ENCODE results near the gene ARHGAP35. TPM values are rescaled to one million over a fixed set of nuclear protein-coding genes. Genes with fewer than 3 reads are reported as not detected.
A peak's percentile ranks its signal among the peaks of the same experiment; 100 is the strongest.
"Not testable (repeated sequence)": the region's sequence is repeated elsewhere in the genome, so short reads cannot be mapped to it uniquely, and the experiment has no call there.

ARHGAP35 gene
- total and polyA plus RNA-seq, 4 donors = 11.0 to 64.4 (median 38.1) TPM

DNA sequence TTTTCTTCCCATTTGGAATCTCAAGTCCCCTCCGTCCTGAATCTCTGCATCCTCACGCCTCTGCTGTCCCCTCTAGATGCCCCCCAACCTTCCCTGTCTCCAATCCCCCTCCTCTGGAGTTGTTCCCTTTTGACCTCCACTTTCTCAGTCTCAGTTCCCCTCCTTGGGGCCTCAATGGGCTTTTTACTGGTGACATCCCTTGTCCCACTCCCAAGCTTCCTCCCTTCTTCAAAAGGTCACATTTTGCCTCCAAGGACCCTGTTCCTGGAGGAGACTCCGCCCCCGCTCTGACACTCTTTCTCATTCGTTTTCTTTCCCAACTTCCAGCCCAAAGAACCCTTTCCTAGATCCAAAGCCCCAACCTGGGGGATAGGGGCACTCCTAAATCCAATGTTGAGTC, 11.2 kb upstream of the ARHGAP35 start:
- no peaks in the 10 kb centered on the region for H3K9me3 ChIP-seq (ENCODE audit: control insufficient read depth, low read length)
- H3K36me3 ChIP-seq (ENCODE audit: control insufficient read depth in 1 of 2, insufficient read depth in 2 of 2, low read length in 1 of 2) = no peaks in the 10 kb centered on the region
- DNase-seq (no peak), ATAC-seq (ENCODE audit: low FRiP score) (no peak)
- intact Hi-C loops (cut with DNase I) = loop anchor here in 1 of 2 donors (10.0 kb wide), 2 partner anchors 245 to 265 kb away; partner anchors contain the start of genes CALM3 and ZC3H4
- no peaks in the 10 kb centered on the region for H3K27me3 ChIP-seq (ENCODE audit: control insufficient read depth in 1 of 2, insufficient read depth in 2 of 2, low read length in 1 of 2)
- H3K27ac ChIP-seq (ENCODE audit: low read depth in 1 of 2, low read length in 2 of 2) = no peak overlapping the region
- H3K4me1 ChIP-seq (ENCODE audit: control insufficient read depth in 1 of 2, insufficient read depth in 2 of 2, low read length in 2 of 2) = no peaks in the 10 kb centered on the region
- peak overlapping the region in 1 of 2 donors; percentile 54 for H3K4me3 ChIP-seq (ENCODE audit: low read length in 2 of 2)
- WGBS, 2 donors = 25 to 34% methylated on average over 5 of the region's 5 CpGs

DNA sequence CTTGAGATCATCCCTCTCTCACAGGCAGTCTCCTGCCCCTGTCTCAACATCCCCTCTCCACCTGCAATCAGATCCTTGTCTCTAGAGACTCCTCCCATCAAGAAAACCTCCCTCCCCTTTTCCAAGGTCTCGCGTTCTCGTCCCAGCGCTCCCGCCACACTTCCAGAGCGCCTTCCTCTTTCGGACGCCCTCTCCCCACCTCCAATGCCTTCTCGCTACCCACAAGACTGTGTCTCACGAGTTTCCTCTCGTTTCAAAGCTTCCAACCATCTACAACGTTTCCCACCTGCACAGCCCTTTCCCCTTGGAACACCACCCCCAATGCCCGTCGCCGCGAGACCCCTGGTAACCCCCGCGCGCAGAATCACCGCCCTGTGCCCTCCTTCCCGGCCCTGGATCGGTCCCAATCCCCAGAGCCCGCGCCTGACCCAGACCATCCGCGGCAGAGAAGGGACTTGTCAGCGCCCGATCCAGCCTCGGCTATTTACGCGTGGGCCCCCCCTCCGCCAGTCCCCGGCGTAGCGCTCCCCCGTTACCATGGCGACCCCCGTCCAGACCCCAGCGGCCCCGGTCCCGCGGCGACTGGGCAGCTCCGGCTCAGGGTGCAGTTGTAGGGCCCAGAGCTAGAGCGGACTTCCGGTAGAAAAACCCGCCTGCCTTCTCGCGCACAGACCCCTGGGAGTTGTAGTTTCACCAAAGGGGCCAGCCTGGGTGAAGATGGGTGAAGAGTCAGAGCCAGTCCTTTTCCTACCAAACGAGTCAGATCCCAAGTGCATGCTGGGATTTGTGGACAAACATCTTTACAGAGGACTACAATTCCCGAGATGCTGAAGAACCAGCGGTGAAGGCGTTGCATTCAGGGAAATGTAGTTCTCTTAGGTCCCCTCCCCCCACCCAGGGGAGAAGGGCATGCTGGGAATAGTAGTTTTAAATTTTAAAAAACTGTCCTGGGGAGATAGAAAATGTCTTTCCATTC, 10.3 kb upstream of the ARHGAP35 start, which contains the start of gene AP2S1:
AP2S1 (minus strand) TSS at position 619 of the 976 bp plus-strand sequence; CDS start at position 539, 80 bp downstream.
- no peaks in the 10 kb centered on the region for H3K27me3 ChIP-seq (ENCODE audit: control insufficient read depth in 1 of 2, insufficient read depth in 2 of 2, low read length in 1 of 2)
- no peaks in the 10 kb centered on the region for H3K4me1 ChIP-seq (ENCODE audit: control insufficient read depth in 1 of 2, insufficient read depth in 2 of 2, low read length in 2 of 2)
- intact Hi-C loops (cut with DNase I) = loop anchor here in 1 of 2 donors (10.0 kb wide), 1 partner anchor 264 kb away; the partner anchor contains the start of gene ZC3H4
- peak; percentile 96 to 97 for DNase-seq
- no peaks in the 10 kb centered on the region for H3K36me3 ChIP-seq (ENCODE audit: control insufficient read depth in 1 of 2, insufficient read depth in 2 of 2, low read length in 1 of 2)
- peak within 1 kb of the TSS; percentile 54 to 84 for H3K4me3 ChIP-seq (ENCODE audit: low read length in 2 of 2)
- 0 to 1% methylated on average over 50 to 53 of the region's 53 CpGs for WGBS, 2 donors
- no peaks in the 10 kb centered on the region for H3K9me3 ChIP-seq (ENCODE audit: control insufficient read depth, low read length)
- ATAC-seq (ENCODE audit: low FRiP score) = peak; percentile 97
- peak within 1 kb of the TSS in 1 of 2 donors; percentile 61 for H3K27ac ChIP-seq (ENCODE audit: low read depth in 1 of 2, low read length in 2 of 2)

DNA sequence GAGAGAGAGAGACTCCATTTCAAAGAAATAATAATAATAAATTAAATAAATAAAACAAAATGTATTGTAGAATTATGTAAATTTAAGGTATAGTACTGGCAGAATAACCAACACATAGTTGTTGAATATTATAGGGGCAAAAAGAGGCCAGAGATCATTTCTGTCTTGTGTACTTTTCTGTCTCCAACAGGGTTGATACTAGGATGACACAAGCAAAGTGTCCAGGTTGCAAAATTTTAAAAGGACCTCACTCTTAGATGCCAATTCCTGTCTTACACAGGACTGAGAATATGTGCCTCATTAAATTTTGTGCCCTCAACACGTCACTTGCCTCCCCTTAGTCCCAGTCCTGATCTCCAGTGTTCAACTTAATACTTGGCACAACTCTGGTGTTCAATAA, 8.0 kb upstream of the ARHGAP35 start:
- no peaks in the 10 kb centered on the region for H3K27me3 ChIP-seq (ENCODE audit: control insufficient read depth in 1 of 2, insufficient read depth in 2 of 2, low read length in 1 of 2)
- no peaks in the 10 kb centered on the region for H3K9me3 ChIP-seq (ENCODE audit: control insufficient read depth, low read length)
- ATAC-seq (ENCODE audit: low FRiP score) (no peak), DNase-seq (no peak)
- H3K4me3 ChIP-seq (ENCODE audit: low read length in 2 of 2) = no peak overlapping the region
- H3K36me3 ChIP-seq (ENCODE audit: control insufficient read depth in 1 of 2, insufficient read depth in 2 of 2, low read length in 1 of 2) = no peaks in the 10 kb centered on the region
- no peaks in the 10 kb centered on the region for H3K4me1 ChIP-seq (ENCODE audit: control insufficient read depth in 1 of 2, insufficient read depth in 2 of 2, low read length in 2 of 2)
- 81 to 85% methylated on average over 1 of the region's 1 CpG for WGBS, 2 donors
- H3K27ac ChIP-seq (ENCODE audit: low read depth in 1 of 2, low read length in 2 of 2) = no peak overlapping the region
- intact Hi-C loops (cut with DNase I) = loop anchor here in 1 of 2 donors (10.0 kb wide), 1 partner anchor 262 kb away; the partner anchor contains the start of gene ZC3H4

DNA sequence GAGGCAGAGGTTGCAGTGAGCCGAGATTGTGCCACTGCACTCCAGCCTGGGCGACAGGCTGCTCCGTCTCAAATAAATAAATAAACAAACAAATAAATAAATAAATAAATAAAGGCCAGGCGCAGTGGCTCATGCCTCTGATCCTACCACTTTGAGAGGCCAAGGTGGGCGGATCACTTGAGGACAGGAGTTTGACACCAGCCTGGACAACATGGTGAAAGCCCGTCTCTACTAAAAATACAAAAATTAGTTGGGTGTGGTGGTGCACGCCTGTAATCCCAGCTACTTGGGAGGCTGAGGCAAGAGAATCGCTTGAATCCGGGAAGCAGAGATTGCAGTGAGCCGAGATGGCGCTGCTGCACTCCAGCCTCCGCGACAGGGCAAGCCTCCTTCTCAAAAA, 6.1 kb upstream of the ARHGAP35 start:
- H3K9me3 ChIP-seq (ENCODE audit: control insufficient read depth, low read length); H3K4me1 ChIP-seq (ENCODE audit: control insufficient read depth in 1 of 2, insufficient read depth in 2 of 2, low read length in 2 of 2); DNase-seq; H3K27me3 ChIP-seq (ENCODE audit: control insufficient read depth in 1 of 2, insufficient read depth in 2 of 2, low read length in 1 of 2); H3K4me3 ChIP-seq (ENCODE audit: low read length in 2 of 2); H3K27ac ChIP-seq (ENCODE audit: low read depth in 1 of 2, low read length in 2 of 2); ATAC-seq (ENCODE audit: low FRiP score); H3K36me3 ChIP-seq (ENCODE audit: control insufficient read depth in 1 of 2, insufficient read depth in 2 of 2, low read length in 1 of 2): not testable (repeated sequence)
- intact Hi-C loops (cut with DNase I) = loop anchor here in 1 of 2 donors (10.0 kb wide), 1 partner anchor 260 kb away; the partner anchor contains the start of gene ZC3H4
- 80% methylated on average over 13 of the region's 13 CpGs for WGBS, 2 donors

DNA sequence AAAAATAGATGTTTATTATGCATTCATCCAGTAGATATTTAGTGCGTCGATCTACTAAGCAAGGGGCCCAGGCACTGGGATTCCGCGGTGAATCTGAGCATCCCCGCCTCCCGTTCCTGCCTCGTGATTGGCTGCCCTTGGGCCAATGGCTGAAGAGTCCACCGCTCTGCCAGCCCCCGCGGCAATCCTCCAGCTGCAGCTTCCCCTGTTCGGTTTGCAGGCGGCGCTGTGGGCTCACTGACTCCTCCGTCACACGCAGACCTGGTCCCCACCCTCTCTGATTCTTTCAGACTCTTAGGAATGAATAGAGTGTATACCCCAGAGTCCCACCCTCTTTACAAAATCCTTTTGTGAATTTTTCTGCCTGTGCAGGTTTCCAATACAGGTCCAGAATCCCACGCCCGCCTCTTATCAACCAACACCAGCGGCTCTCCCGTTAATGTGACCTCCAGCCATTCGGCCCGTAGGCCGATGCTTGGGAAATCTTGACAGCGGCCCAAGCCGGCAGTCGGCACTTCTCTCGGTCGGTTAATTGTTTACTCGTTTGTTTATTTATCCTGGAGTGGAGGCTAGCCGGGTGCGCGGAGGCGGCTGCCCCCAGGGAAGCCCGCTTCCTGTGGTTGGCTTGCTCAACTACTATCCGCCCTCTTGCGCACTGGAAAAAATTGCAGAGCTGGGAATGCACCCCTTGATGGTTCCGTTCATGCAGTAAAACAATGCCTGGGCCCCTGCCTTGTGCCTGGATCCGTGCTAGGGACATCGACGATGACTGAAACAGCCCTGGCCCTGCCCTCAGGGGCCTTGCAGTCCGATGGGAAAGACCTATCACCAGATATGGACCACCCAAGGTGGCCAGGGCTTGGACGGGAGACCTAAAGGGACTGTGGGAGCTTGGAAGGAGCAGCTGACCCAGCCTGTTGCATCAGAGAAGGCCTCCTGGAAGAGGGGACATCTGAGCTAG, 4.5 kb upstream of the ARHGAP35 start:
- intact Hi-C loops (cut with DNase I) = loop anchor here (1.0 to 10.0 kb wide), 3 partner anchors 135 to 258 kb away; partner anchors contain the start of gene ZC3H4 (in 1 of the 2)
- Histone ChIP-seq H3K9me3 (ENCODE audit: control insufficient read depth, low read length) (no peaks in the 10 kb centered on the region), H3K4me1 (ENCODE audit: control insufficient read depth in 1 of 2, insufficient read depth in 2 of 2, low read length in 2 of 2) (peaks cover 0 to 3% of the 10 kb centered on the region in 2 donors), H3K4me3 (ENCODE audit: low read length in 2 of 2) (peak overlapping the region; percentile 21), H3K36me3 (ENCODE audit: control insufficient read depth in 1 of 2, insufficient read depth in 2 of 2, low read length in 1 of 2) (no peaks in the 10 kb centered on the region), H3K27me3 (ENCODE audit: control insufficient read depth in 1 of 2, insufficient read depth in 2 of 2, low read length in 1 of 2) (no peaks in the 10 kb centered on the region), H3K27ac (ENCODE audit: low read depth in 1 of 2, low read length in 2 of 2) (peak overlapping the region; percentile 29 to 73)
- peak; percentile 86 for ATAC-seq (ENCODE audit: low FRiP score)
- peak; percentile 98 to 99 for DNase-seq
- 6 to 8% methylated on average over 41 of the region's 41 CpGs for WGBS, 2 donors

DNA sequence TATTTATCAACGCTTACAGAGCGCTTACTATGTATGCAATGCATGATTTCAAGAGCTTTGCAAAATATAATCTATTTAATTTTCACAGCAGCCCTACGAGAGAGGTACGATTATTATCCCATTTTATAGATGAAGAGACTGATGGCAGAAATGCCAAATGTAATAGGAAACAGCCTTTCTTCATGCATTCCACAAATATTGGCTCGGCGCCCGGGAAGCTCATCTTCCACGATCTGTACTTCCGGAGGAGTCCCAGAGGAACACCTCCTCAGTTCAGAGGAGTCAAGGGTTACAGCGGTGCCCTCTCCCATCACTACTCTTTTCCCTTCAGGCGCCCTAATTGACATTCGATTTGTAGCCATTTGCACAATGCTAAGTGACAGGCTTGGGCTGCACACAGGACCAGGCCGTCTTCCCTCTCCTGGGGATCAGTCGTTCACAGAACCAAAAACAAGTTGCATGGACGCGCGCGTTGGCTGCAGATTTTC, 1.1 kb upstream of the ARHGAP35 start:
- WGBS, 2 donors = 15 to 17% methylated on average over 18 of the region's 18 CpGs
- peak in 1 of 2 donors; percentile 86 for DNase-seq

DNA sequence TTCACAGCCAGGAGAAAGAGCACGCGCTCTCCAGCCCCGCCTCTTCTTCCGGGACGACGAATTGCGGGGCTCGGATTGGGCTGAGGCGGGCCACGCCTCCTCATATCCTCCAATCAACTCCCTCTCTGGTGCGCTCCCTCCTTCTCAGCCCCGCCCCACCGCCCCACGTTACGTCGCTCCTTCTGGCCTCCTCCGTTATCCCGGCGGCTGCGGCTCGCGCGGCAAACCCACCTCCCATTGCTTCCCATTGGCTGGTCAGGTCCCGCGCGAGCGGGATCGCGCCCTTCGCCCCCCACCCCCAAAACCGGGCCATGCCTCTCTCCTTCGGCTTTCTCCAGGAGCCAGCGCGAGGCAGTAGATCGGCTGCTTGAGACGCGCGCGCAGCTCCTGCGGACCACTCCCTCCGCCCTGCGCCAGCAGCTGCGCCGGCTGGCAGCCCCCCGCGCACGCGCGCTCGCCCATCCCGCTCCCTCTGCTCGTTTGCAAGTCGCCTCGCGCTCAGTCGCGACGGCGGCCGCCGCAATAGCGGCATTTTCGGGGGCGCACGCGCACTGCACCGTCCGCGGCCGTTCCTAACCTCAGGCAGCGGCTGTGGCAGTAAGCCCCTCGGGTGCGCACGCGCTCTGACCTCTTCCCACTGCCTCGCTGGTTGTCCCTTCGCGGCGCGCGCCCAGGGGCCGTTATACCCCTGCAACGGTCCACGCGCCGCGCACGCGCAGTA, 512 bp upstream of the ARHGAP35 start:
- Histone ChIP-seq H3K27me3 (ENCODE audit: control insufficient read depth in 1 of 2, insufficient read depth in 2 of 2, low read length in 1 of 2) (no peaks in the 10 kb centered on the region), H3K4me3 (ENCODE audit: low read length in 2 of 2) (peak overlapping the region; percentile 95 to 97), H3K36me3 (ENCODE audit: control insufficient read depth in 1 of 2, insufficient read depth in 2 of 2, low read length in 1 of 2) (no peaks in the 10 kb centered on the region), H3K9me3 (ENCODE audit: control insufficient read depth, low read length) (no peaks in the 10 kb centered on the region), H3K27ac (ENCODE audit: low read depth in 1 of 2, low read length in 2 of 2) (peak overlapping the region; percentile 62 to 80), H3K4me1 (ENCODE audit: control insufficient read depth in 1 of 2, insufficient read depth in 2 of 2, low read length in 2 of 2) (peaks cover 5 to 6% of the 10 kb centered on the region in 2 donors)
- peak; percentile 94 for ATAC-seq (ENCODE audit: low FRiP score)
- WGBS, 2 donors = 0% methylated on average over 82 to 89 of the region's 89 CpGs
- intact Hi-C loops (cut with DNase I) = loop anchor here in 1 of 2 donors (5.0 kb wide), 1 partner anchor 67 kb away; no protein-coding TSS in a partner anchor
- peak; percentile 99 for DNase-seq

More for the DNA sequence above, 1.1 kb upstream of the ARHGAP35 start:
- Histone ChIP-seq H3K27ac (ENCODE audit: low read depth in 1 of 2, low read length in 2 of 2) (peak overlapping the region in 1 of 2 donors; percentile 65), H3K36me3 (ENCODE audit: control insufficient read depth in 1 of 2, insufficient read depth in 2 of 2, low read length in 1 of 2) (no peaks in the 10 kb centered on the region), H3K27me3 (ENCODE audit: control insufficient read depth in 1 of 2, insufficient read depth in 2 of 2, low read length in 1 of 2) (no peaks in the 10 kb centered on the region), H3K4me1 (ENCODE audit: control insufficient read depth in 1 of 2, insufficient read depth in 2 of 2, low read length in 2 of 2) (peaks cover 5 to 6% of the 10 kb centered on the region in 2 donors), H3K4me3 (ENCODE audit: low read length in 2 of 2) (no peak overlapping the region), H3K9me3 (ENCODE audit: control insufficient read depth, low read length) (no peaks in the 10 kb centered on the region)
- ATAC-seq (ENCODE audit: low FRiP score) = no peak
- intact Hi-C loops (cut with DNase I) = loop anchor here in 1 of 2 donors (5.0 to 10.0 kb wide), 2 partner anchors 68 to 255 kb away; partner anchors contain the start of gene ZC3H4
